RWPE2 (cell line): ENCODE data around the gene SKAP1.
"Not testable (repeated sequence)": the region's sequence is repeated elsewhere in the genome, so short reads cannot be mapped to it uniquely, and the experiment has no call there.

Experiments
- ATAC-seq: fragments of 200-7000 bp; cut with Tn5 transposase; 3 replicates; pipeline ENCODE4 v1.9.1; 2021; ENCODE audit warnings: low read depth
- DNase-seq: peaks from one replicate; pipeline ENCODE4 v3.0.0-alpha.2; 2020; ENCODE audit warnings: low spot score
- H3K27ac ChIP-seq: fragments of 450-650 bp; 2 replicates; pipeline ENCODE4 v1.5.1; 2017; ENCODE audit warnings: mild to moderate bottlenecking; ENCODE audit not compliant: poor library complexity, severe bottlenecking
- H3K27me3 ChIP-seq: fragments of 250-450 bp; sonication (Bioruptor Pico); 2 replicates; pipeline ENCODE4 v1.5.1; 2021; ENCODE audit warnings: mild to moderate bottlenecking, moderate library complexity; ENCODE audit not compliant: insufficient read depth, poor library complexity, severe bottlenecking
- H3K36me3 ChIP-seq: fragments of 250-450 bp; sonication (Bioruptor Pico); 2 replicates; pipeline ENCODE4 v1.5.1; 2020; ENCODE audit warnings: low read depth, mild to moderate bottlenecking, moderate library complexity
- H3K4me1 ChIP-seq: fragments of 250-450 bp; sonication (Bioruptor Pico); 2 replicates; pipeline ENCODE4 v1.5.1; 2021; ENCODE audit warnings: mild to moderate bottlenecking, moderate library complexity; ENCODE audit not compliant: insufficient read depth, poor library complexity, severe bottlenecking
- H3K4me3 ChIP-seq: fragments of 250-450 bp; sonication (Bioruptor Pico); 2 replicates; pipeline ENCODE4 v1.5.1; 2021; ENCODE audit warnings: mild to moderate bottlenecking, moderate library complexity; ENCODE audit not compliant: severe bottlenecking
- H3K9me3 ChIP-seq: fragments of 250-450 bp; sonication (Bioruptor Pico); 2 replicates; pipeline ENCODE4 v1.5.1; 2021; ENCODE audit warnings: mild to moderate bottlenecking, moderate library complexity; ENCODE audit not compliant: severe bottlenecking
- CTCF ChIP-seq: fragments of 450-650 bp; IDR thresholded peaks from one replicate; pipeline ENCODE4 v1.5.1; 2017; ENCODE audit warnings: mild to moderate bottlenecking, moderate library complexity; ENCODE audit not compliant: poor library complexity, severe bottlenecking

SKAP1 gene

GRCh38 chr17:48347177-48347576, 82.8 kb downstream of the SKAP1 start:
- DNase-seq = no peak
- Histone ChIP-seq H3K4me1 (no peaks in the 10 kb centered on the region), H3K4me3 (no peak overlapping the region), H3K27ac (no peak overlapping the region), H3K36me3 (no peaks in the 10 kb centered on the region), H3K27me3 (no peaks in the 10 kb centered on the region), H3K9me3 (no peaks in the 10 kb centered on the region)
- no peak for TF ChIP-seq CTCF
- ATAC-seq = no peak

- Histone ChIP-seq H3K27ac (no peak overlapping the region), H3K4me1 (no peaks in the 10 kb centered on the region), H3K36me3 (no peaks in the 10 kb centered on the region), H3K9me3 (no peaks in the 10 kb centered on the region), H3K27me3 (no peaks in the 10 kb centered on the region), H3K4me3 (no peak overlapping the region)
- ATAC-seq = no peak
- no peak for DNase-seq
- TF ChIP-seq CTCF = no peak
These were observed 85.8 kb downstream of the SKAP1 start for GRCh38 chr17:48344251-48344650.

- Histone ChIP-seq H3K27me3 (peaks cover 4% of the 10 kb centered on the region), H3K4me1 (no peaks in the 10 kb centered on the region), H3K27ac (no peak overlapping the region), H3K36me3 (no peaks in the 10 kb centered on the region), H3K9me3 (no peaks in the 10 kb centered on the region), H3K4me3 (no peak overlapping the region)
- TF ChIP-seq CTCF = no peak
- DNase-seq (no peak), ATAC-seq (no peak)
These were observed 89.1 kb downstream of the SKAP1 start for GRCh38 chr17:48340916-48341315.

- no peak for ATAC-seq
These were observed 91.3 kb downstream of the SKAP1 start for GRCh38 chr17:48338720-48339119.

GRCh38 chr17:48337903-48338302, 92.1 kb downstream of the SKAP1 start:
- not testable (repeated sequence) for ATAC-seq, H3K27me3 ChIP-seq, H3K9me3 ChIP-seq, H3K36me3 ChIP-seq, H3K27ac ChIP-seq, H3K4me3 ChIP-seq, DNase-seq
- H3K4me1 ChIP-seq = peaks cover 14% of the 10 kb centered on the region

More at GRCh38 chr17:48338720-48339119, 91.3 kb downstream of the SKAP1 start:
- peaks cover 4% of the 10 kb centered on the region for H3K27me3 ChIP-seq
- TF ChIP-seq CTCF = no peak
- H3K4me3 ChIP-seq = no peak overlapping the region
- H3K9me3 ChIP-seq = no peaks in the 10 kb centered on the region
- no peaks in the 10 kb centered on the region for H3K36me3 ChIP-seq
- H3K27ac ChIP-seq = no peak overlapping the region
- H3K4me1 ChIP-seq = peaks cover 6% of the 10 kb centered on the region
- DNase-seq = no peak
